Measurements from ENCODE around the gene MIA.

DNA sequence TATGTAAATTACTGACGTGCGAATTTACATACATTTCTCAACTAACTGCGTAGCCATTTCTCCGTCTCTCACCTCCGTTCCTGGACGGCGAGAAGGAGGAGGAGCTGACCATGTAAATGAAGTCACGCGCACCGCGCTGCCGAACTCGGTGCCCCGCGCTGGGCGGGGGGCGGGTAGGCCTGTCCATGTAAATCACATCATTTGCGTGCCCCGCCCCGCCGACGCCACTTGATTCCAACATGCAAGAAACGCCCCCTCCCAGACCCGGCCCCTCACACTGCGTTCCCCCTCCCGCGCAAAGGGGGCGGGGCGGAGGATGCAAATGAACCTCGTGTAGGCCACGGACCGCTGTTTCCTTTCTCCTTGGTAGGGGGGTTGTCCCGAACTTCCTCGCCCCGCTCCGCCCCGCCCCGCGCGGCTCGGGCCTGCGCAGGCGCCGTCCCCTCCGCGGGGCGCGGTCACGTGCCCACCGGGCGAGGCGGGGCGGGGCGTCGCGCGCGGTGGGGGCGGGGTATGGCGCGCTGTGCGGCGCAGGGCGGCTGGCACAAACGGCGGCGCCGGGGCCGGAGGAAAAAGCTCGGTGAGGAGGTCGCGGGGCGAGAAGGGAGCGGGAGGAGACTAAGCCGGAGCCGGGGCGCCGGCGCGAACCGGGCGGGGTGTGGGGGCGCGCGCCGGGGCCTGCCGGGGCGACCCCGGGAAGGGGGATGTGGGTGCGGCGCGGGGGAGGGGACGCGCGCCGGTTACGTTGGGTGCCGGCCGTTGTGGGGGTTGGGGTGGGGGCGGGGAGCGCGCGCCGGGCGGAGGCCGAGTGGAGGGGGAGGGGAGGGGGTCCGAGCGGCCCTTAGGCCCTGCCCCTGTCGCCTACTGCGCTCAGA lies 23.6 kb downstream of the MIA start, which contains the start of gene EGLN2:
- TF ChIP-seq, protein P1, sequence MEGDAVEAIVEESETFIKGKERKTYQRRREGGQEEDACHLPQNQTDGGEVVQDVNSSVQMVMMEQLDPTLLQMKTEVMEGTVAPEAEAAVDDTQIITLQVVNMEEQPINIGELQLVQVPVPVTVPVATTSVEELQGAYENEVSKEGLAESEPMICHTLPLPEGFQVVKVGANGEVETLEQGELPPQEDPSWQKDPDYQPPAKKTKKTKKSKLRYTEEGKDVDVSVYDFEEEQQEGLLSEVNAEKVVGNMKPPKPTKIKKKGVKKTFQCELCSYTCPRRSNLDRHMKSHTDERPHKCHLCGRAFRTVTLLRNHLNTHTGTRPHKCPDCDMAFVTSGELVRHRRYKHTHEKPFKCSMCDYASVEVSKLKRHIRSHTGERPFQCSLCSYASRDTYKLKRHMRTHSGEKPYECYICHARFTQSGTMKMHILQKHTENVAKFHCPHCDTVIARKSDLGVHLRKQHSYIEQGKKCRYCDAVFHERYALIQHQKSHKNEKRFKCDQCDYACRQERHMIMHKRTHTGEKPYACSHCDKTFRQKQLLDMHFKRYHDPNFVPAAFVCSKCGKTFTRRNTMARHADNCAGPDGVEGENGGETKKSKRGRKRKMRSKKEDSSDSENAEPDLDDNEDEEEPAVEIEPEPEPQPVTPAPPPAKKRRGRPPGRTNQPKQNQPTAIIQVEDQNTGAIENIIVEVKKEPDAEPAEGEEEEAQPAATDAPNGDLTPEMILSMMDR (IDR thresholded peaks at IDR 0.05) = no peak
- TF ChIP-seq POLR2AphosphoS5 (IDR thresholded peaks at IDR 0.05) = peak; percentile 76 to 92 (median 88)
- peak in 1 of 4 donors; percentile 44 for TF ChIP-seq EP300 (IDR thresholded peaks at IDR 0.05)
- peak; percentile 40 to 76 for TF ChIP-seq POLR2A (IDR thresholded peaks at IDR 0.05)

Measured in sigmoid colon (tissue), 4 donors.